Sigmoid colon (tissue), 4 donors: ENCODE measurements around the gene GALNT17.

Experiments
- POLR2AphosphoS5 ChIP-seq, 4 donors: sonication (generic); formaldehyde crosslinking; IDR thresholded peaks; one replicate each; pipeline ENCODE4 v1.6.1; 2017; ENCODE audit warnings: antibody characterized with exemption in 4 of 4
- TF ChIP-seq, protein P1 (sequence below), 4 experiments: fragments of 450-650 bp in 3 of 4; fragments of 200-600 bp in 1 of 4; IDR thresholded peaks; one replicate each; pipeline ENCODE4 v1.5.1; 2016 to 2019; ENCODE audit warnings: antibody characterized with exemption in 4 of 4, mild to moderate bottlenecking in 3 of 4, moderate library complexity in 2 of 4

DNA sequence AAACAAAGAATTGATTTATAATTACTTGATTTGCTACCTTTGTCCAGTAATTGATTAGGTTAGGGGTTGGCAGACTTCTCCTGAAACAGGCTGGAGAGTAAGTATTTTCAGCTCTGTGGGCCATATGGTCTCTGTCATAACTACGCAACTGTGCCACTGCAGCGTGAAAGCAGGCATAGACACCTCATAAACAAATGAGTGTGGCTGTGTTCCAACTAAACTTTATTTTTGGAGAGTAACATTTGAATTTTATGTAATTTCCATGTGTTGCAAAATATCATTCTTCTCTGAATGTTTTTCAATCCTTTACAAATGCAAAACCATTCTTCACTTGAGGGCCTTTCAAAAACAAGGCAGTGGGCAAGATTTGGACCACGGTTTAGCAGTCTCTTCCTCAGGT, 76.9 kb downstream of the GALNT17 start:
- peak in 1 of 4 donors; percentile 52 for TF ChIP-seq POLR2AphosphoS5 (IDR thresholded peaks at IDR 0.05)
- TF ChIP-seq, protein P1, sequence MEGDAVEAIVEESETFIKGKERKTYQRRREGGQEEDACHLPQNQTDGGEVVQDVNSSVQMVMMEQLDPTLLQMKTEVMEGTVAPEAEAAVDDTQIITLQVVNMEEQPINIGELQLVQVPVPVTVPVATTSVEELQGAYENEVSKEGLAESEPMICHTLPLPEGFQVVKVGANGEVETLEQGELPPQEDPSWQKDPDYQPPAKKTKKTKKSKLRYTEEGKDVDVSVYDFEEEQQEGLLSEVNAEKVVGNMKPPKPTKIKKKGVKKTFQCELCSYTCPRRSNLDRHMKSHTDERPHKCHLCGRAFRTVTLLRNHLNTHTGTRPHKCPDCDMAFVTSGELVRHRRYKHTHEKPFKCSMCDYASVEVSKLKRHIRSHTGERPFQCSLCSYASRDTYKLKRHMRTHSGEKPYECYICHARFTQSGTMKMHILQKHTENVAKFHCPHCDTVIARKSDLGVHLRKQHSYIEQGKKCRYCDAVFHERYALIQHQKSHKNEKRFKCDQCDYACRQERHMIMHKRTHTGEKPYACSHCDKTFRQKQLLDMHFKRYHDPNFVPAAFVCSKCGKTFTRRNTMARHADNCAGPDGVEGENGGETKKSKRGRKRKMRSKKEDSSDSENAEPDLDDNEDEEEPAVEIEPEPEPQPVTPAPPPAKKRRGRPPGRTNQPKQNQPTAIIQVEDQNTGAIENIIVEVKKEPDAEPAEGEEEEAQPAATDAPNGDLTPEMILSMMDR (IDR thresholded peaks at IDR 0.05): no peak
